AG04449 (cell line): ENCODE results near the gene ZNF541.

Source experiments
- CTCF ChIA-PET: fragments of 350-600 bp; formaldehyde crosslinking; extraction: SDS; loops from one replicate; lab custom pipeline; 2021; ENCODE audit warnings: antibody characterized with exemption; lab: Yijun Ruan, JAX
- POLR2A ChIA-PET: fragments of 400-600, 350-600 bp; formaldehyde crosslinking; extraction: SDS; loops from one replicate; lab custom pipeline; 2020; ENCODE audit warnings: antibody characterized with exemption, inconsistent platforms; lab: Yijun Ruan, JAX
- DNase-seq: peaks from one replicate; pipeline ENCODE4 v3.0.0-alpha.2; 2010; ENCODE audit warnings: low read depth, low spot score
- H3K4me3 ChIP-seq: 2 replicates; pipeline ENCODE4 v1.5.1; 2011; ENCODE audit warnings: low read depth, mild to moderate bottlenecking, control low read depth, low read length
- CTCF ChIP-seq: IDR thresholded peaks from one replicate; pipeline ENCODE4 v1.5.1; 2011; ENCODE audit warnings: mild to moderate bottlenecking, moderate library complexity, low read length, control low read depth, inconsistent platforms; ENCODE audit not compliant: insufficient read depth; ENCODE audit errors: missing control alignments

Gene ZNF541

DNA sequence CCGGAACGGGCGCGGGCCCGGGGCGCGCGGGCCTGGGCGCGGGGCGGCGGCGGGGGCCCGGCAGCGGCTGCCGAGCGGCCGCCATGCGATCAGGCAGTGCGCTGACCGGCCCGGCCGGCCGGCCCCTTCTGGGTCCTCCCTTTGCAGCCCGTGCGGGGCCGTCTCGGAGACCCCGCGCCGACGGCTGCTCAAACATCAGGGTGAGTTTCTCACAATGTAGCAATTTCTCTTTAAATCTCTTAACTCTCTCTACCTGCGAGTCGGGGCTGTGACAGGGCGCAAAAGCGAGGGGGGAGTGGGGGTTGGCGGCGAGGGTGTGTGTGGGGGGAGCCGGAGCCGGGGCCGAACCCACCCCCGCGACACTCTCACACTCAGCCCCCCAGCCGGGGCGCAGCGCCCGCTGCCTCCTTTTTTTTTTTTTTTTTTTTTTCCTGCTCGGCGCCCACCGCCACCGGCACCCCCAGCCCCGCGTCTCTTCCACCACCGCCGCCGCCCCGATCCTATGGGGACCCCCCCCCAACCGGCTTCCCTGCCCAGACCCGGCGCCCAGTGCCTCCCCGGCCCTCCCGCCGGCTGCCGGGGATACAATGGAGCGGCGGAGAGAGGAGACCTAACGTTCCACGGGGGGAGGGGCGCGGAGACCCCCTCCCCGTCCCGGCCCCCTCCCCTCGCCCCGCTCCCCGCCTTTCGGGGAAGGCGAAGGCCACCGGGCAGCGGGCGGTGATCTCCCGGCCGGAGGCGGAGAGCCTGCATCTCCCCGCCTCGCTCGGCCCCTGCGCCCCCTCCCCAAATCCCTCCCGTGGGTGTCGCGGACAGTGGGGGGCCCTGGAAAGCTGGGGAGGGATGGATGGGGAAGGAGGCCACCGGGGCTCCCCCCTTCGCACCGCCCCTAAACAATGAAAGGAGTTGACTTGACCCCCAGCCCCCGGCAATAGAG lies 36.3 kb upstream of the ZNF541 start, which contains the start of gene BICRA:
Gene BICRA (plus strand): TSS at position 166 of the 937 bp plus-strand sequence. CDS start 64,441 bp downstream, outside the sequence.
- no peak for DNase-seq

DNA sequence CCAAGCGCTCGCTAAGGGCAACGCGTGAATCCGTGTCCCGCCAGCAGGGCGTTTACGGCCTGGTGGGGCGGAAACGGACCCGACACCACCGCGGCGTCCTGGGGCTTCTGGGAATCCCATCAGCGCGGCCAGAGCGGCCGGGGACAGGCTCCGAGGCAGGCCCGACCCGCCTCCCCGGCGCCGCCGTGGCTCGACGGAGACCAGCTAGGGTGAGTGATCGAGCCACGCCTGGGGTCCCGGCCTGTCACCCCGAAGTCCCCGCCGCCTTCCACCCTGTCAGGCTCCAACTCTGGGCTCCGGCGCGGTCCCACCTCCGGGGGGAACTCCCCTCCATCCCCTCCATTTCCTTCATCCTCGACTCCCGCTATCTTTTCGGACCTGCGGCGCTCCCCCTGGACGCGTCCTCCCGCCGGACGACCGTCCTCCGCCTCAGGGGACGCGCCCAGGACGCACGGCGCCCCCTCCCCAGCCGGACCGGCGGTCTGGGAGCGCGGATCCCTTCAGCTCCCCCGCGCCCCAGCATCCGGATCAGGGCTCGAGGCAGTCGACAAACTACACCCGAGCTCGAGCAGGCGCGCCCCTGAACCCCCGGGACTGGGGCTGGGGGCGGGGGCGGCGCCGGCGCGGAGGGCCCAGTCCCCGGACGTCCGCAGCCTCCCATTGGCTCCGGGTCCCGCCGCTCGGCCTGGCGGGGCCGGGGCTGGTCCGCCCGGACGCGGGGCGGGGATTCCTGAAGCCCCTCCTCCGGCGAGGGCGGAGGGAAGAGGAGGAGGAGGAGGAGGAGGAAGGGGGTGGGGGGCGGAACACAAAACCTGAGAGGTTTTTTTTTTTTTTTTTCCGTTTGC lies 35.3 kb upstream of the ZNF541 start:
- peak overlapping the region; percentile 85 for H3K4me3 ChIP-seq
- DNase-seq: no peak
- CTCF ChIA-PET: interaction anchor here (1.0 to 1.2 kb wide), 3 partner anchors 10 to 92 kb away, joined by 3 read pairs; no protein-coding TSS in a partner anchor
- POLR2A ChIA-PET: interaction anchor here (1.4 kb wide), 1 partner anchor 8 kb away, joined by 5 read pairs; no protein-coding TSS in a partner anchor
- TF ChIP-seq CTCF: peak; percentile 56

More for the DNA sequence above, 36.3 kb upstream of the ZNF541 start, which contains the start of gene BICRA:
- H3K4me3 ChIP-seq: peak within 1 kb of the TSS; percentile 85
- no peak for TF ChIP-seq CTCF
- ChIA-PET CTCF (interaction anchor here (1.1 to 2.2 kb wide), 5 partner anchors 8 to 98 kb away, joined by 3 to 9 read pairs (median 5); partner anchors contain the start of gene NAPA), POLR2A (interaction anchor here (1.4 kb wide), 2 partner anchors 9 to 11 kb away, joined by 5 to 7 read pairs; no protein-coding TSS in a partner anchor)

DNA sequence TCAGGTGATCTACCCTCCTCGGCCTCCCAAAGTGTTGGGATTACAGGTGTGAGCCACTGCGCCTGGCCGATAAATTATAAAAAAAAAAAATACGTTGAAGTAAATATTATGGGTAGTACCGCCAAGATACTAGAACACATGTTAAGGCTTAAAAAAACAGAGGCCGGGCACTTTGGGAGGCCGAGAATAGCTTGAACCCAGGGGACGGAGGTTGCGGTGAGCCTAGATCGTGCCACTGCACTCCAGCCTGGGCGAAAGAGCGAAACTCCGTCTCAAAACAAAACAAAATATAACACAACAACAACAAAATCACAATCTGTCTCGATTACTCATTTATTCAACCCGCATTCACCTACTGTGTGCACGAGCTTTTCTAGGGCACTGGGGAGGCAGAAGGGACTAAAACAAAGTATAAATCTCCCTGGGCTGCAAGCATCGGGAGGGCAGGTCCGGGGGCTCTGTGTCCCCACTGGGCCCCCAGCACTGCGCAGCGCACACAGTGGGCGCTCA lies 34.7 kb upstream of the ZNF541 start:
- peak overlapping the region; percentile 85 for H3K4me3 ChIP-seq
- DNase-seq: no peak
- no peak for TF ChIP-seq CTCF
- CTCF ChIA-PET: interaction anchor here (1.0 to 1.2 kb wide), 3 partner anchors 9 to 92 kb away, joined by 3 read pairs; no protein-coding TSS in a partner anchor
- POLR2A ChIA-PET: interaction anchor here (0.7 to 1.4 kb wide), 3 partner anchors 8 to 101 kb away, joined by 3 to 5 read pairs (median 3); no protein-coding TSS in a partner anchor

DNA sequence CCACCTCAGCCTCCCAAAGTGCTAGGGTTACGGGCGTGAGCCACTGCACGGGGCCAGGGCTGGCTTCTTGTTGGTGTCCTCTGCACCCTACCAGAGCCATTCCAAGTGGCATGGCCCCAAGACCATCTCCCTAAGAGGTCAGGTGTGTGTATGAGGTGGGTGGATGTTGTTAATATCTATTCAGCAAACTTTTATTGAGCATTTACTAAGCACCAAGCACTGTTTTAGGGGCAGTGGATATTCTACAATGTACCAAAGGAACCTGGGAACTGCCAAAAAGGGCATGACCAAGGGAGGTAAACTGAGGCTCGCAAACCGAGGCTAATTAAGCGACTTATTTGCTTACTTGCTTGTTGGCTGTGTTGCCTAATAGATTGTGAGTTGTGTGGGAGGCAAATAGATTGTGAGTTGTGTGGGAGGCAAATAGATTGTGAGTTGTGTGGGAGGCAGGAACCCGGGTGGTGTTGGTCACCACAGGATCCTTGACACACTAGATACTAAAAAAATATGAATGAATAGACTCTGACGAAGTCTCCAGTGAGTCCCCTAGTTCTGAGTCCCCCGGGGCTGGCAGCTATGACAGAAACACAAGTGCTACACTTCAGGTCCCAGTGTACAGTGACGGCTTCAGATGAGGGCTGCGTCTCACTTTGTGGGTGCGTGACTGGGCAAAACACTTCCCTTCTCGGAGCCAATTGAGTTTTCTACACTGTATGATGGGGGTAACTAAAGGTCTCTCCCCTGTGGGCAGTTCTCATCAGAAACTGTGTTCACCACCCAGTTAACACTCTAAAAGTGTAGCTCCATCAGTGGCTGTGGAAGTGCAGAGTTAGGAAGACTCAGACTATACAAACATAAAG lies 31.0 kb upstream of the ZNF541 start:
- ChIA-PET CTCF (interaction anchor here (2.1 kb wide), 1 partner anchor 88 kb away, joined by 7 read pairs; no protein-coding TSS in a partner anchor), POLR2A (no interaction called here)
- H3K4me3 ChIP-seq: no peak overlapping the region
- no peak for DNase-seq
- TF ChIP-seq CTCF: no peak
